Right atrium auricular region (tissue), 2 donors: ENCODE data around the gene P4HB. TPM values are rescaled to one million over a fixed set of nuclear protein-coding genes. Genes with fewer than 3 reads are reported as not detected.

Experiments
- DNase-seq: peaks from one replicate; pipeline ENCODE4 v3.0.0-alpha.2; 2019; ENCODE audit warnings: low spot score
- H3K27ac ChIP-seq, 2 donors: fragments of 200-600 bp; sonication (generic); 1 replicate in 1 of 2; 2 replicates in 1 of 2; pipeline ENCODE4 v1.5.1; 2016 to 2019
- H3K27me3 ChIP-seq, 2 donors: fragments of 200-600 bp; sonication (generic); one replicate each; pipeline versions ENCODE4 v1.5.1 to v1.6.0; 2017 to 2019
- H3K36me3 ChIP-seq: fragments of 200-600 bp; sonication (generic); one replicate; pipeline ENCODE4 v1.5.1; 2016
- H3K4me1 ChIP-seq, 2 donors: fragments of 200-600 bp; sonication (generic); one replicate each; pipeline versions ENCODE4 v1.5.1 to v1.6.0; 2017 to 2019
- H3K4me3 ChIP-seq, 2 donors: fragments of 200-600 bp; sonication (generic); 1 replicate in 1 of 2; 2 replicates in 1 of 2; pipeline ENCODE4 v1.5.1; 2017 to 2019; ENCODE audit warnings: mild to moderate bottlenecking in 1 of 2, moderate library complexity in 1 of 2
- H3K9me3 ChIP-seq, 2 donors: fragments of 200-600 bp; sonication (generic); one replicate each; pipeline ENCODE4 v1.5.1; 2019
- total RNA-seq, 2 donors: library from RNA; depleted of rRNA; stranded (reverse); fragments of >200 nt; gene quantifications; one replicate each; pipeline ENCODE4 v1.1.0, GENCODE V29; 2016
- TF ChIP-seq, protein P1 (sequence below), 2 donors: fragments of 200-600 bp; sonication (generic); IDR thresholded peaks; one replicate each; pipeline ENCODE4 v1.5.1; 2019; ENCODE audit warnings: antibody characterized with exemption in 2 of 2

P4HB gene
- total RNA-seq, 2 donors from 2014 or later = 321 to 426 TPM

DNA sequence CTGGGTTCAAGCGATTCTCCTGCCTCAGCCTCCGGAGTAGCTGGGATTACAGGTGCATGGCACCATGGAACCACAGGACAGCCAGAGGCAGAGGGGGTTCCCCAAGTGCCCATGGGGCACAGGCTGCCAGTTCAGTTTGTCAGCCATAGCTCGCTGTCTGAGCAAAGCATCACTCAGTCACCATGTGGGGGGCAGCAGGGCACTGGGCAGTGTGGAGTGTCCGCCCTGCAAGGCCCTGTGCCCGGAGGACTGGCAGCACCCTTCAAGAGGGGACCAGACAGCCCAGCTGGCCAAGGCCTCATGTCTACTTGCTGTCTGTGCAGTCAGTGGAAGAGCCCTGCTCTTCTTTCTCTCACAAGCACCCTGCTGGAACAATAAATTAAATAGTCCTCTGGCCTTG is 24.6 kb upstream of the P4HB start:
- TF ChIP-seq, protein P1, sequence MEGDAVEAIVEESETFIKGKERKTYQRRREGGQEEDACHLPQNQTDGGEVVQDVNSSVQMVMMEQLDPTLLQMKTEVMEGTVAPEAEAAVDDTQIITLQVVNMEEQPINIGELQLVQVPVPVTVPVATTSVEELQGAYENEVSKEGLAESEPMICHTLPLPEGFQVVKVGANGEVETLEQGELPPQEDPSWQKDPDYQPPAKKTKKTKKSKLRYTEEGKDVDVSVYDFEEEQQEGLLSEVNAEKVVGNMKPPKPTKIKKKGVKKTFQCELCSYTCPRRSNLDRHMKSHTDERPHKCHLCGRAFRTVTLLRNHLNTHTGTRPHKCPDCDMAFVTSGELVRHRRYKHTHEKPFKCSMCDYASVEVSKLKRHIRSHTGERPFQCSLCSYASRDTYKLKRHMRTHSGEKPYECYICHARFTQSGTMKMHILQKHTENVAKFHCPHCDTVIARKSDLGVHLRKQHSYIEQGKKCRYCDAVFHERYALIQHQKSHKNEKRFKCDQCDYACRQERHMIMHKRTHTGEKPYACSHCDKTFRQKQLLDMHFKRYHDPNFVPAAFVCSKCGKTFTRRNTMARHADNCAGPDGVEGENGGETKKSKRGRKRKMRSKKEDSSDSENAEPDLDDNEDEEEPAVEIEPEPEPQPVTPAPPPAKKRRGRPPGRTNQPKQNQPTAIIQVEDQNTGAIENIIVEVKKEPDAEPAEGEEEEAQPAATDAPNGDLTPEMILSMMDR (IDR thresholded peaks at IDR 0.05) = no peak
- peaks cover 0 to 12% of the 10 kb centered on the region in 2 donors for H3K4me1 ChIP-seq
- no peak overlapping the region for H3K4me3 ChIP-seq
- peaks cover 47% of the 10 kb centered on the region for H3K36me3 ChIP-seq
- no peak for DNase-seq
- H3K9me3 ChIP-seq = no peaks in the 10 kb centered on the region
- no peaks in the 10 kb centered on the region for H3K27me3 ChIP-seq
- H3K27ac ChIP-seq = no peak overlapping the region

DNA sequence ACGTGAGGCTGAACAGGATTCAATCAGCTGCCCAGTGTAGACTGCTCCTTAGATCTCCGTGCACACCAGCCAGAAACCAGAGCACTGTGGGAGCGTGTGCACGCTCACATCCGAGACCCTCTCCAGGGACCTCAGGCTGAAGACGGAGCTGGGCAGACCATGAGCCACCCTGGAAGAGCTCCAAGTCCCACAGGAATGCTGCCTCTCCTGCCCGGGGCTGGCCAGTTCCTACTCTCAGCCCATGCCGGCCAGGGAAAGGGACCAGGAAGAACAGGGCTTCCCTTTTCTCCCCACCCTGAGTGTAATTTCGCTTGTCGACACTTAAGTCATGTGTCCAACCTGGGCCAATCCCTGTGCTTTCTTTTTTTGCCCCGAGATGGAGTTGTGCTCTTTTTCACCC is 24.2 kb upstream of the P4HB start:
- H3K4me1 ChIP-seq = peaks cover 0 to 8% of the 10 kb centered on the region in 2 donors
- H3K4me3 ChIP-seq = no peak overlapping the region
- H3K9me3 ChIP-seq = no peaks in the 10 kb centered on the region
- H3K36me3 ChIP-seq = peaks cover 46% of the 10 kb centered on the region
- H3K27me3 ChIP-seq = no peaks in the 10 kb centered on the region
- no peak overlapping the region for H3K27ac ChIP-seq
- TF ChIP-seq, protein P1 (IDR thresholded peaks at IDR 0.05) = no peak
- DNase-seq = no peak

DNA sequence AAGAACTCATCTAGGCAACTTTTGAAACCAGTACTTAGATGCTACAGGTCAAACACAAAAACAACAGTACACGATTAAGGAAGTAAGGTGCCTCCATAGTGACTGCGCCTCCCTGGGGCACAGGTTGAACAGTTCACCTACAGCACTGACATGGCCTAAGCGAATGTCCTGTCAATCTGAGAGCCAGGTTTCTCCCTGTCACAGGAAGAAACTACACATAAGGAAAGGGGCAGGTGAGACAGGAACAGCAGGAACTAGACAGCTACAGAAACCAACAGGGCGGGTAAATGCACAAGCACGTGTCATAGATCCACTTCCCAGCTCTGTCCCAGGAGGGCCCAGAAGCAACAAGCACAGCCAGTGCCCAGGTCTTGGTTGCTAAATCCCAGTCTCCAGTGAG is 18.8 kb upstream of the P4HB start:
- H3K27me3 ChIP-seq = no peaks in the 10 kb centered on the region
- H3K27ac ChIP-seq = no peak overlapping the region
- H3K36me3 ChIP-seq = peaks cover 13% of the 10 kb centered on the region
- H3K9me3 ChIP-seq = no peaks in the 10 kb centered on the region
- H3K4me1 ChIP-seq = no peaks in the 10 kb centered on the region
- no peak for DNase-seq
- TF ChIP-seq, protein P1 (IDR thresholded peaks at IDR 0.05) = no peak
- H3K4me3 ChIP-seq = no peak overlapping the region

DNA sequence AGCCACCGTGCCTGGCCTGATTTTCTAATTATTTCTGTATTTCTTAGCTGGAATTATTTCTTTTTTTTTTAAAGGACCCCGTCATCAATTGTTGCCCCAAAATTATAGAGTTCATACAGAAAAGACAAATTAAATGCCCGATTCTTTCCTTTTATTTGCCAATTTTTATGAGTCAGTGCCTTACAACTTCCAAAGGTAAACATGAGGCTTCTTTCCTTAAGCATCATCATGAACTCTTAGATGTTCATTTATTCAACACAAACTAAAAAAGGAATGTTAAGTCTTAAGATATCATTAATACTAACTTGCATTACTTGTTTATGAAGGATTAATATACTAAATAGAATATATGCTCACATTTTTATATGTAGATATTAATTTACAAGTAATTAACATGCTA is 18.0 kb upstream of the P4HB start:
- H3K4me3 ChIP-seq = no peak overlapping the region
- DNase-seq = no peak
- H3K4me1 ChIP-seq = no peaks in the 10 kb centered on the region
- H3K36me3 ChIP-seq = peaks cover 13% of the 10 kb centered on the region
- H3K27me3 ChIP-seq = no peaks in the 10 kb centered on the region
- TF ChIP-seq, protein P1 (IDR thresholded peaks at IDR 0.05) = no peak
- H3K9me3 ChIP-seq = no peaks in the 10 kb centered on the region
- H3K27ac ChIP-seq = no peak overlapping the region

DNA sequence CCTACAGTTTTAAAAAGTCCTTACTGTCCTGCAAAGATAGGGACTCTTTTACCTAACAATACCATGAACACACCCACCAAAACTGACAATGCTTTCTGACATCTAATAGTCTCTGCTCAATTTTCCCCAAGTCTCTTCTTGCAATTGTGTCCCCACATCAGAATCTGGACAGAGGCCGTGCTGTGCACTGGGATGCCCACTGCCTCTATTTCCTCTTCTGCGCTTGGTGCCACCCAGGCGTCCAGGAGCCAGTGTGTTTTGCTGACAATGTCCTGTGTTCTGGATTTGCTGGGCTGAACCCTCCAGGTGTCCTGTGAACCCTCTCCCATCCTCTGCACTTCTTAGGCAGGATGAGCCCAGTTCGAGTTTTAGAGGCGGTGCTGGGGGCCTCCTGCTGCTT is 17.2 kb upstream of the P4HB start:
- TF ChIP-seq, protein P1 (IDR thresholded peaks at IDR 0.05) = no peak
- no peaks in the 10 kb centered on the region for H3K27me3 ChIP-seq
- peaks cover 13% of the 10 kb centered on the region for H3K36me3 ChIP-seq
- H3K9me3 ChIP-seq = no peaks in the 10 kb centered on the region
- peaks cover 0 to 3% of the 10 kb centered on the region in 2 donors for H3K4me1 ChIP-seq
- no peak overlapping the region for H3K4me3 ChIP-seq
- no peak overlapping the region for H3K27ac ChIP-seq
- no peak for DNase-seq
